Neutrophil (primary cell): Measurements from ENCODE around the gene EMX2.

Experiments
- H3K27ac ChIP-seq: fragments of 200-600 bp; sonication (generic); 2 replicates; pipeline ENCODE4 v1.5.1; 2016; ENCODE audit warnings: mild to moderate bottlenecking, moderate library complexity
- H3K27me3 ChIP-seq: fragments of 200-600 bp; sonication (generic); 2 replicates; pipeline ENCODE4 v1.6.0; 2016; ENCODE audit warnings: mild to moderate bottlenecking
- H3K36me3 ChIP-seq: fragments of 200-600 bp; sonication (generic); 2 replicates; pipeline ENCODE4 v1.5.1; 2017
- H3K4me1 ChIP-seq, 2 experiments: fragments of 200-600 bp in 1 of 2; sonication (generic) in 1 of 2; 1 replicate in 1 of 2; 2 replicates in 1 of 2; pipeline versions ENCODE4 v1.5.1 to v1.6.1; 2013 to 2016; ENCODE audit warnings: low read depth in 1 of 2, low read length in 1 of 2, mild to moderate bottlenecking in 1 of 2, moderate library complexity in 1 of 2; ENCODE audit not compliant: control insufficient read depth in 1 of 2, insufficient read depth in 1 of 2
- H3K4me3 ChIP-seq, 2 experiments: fragments of 200-600 bp in 1 of 2; sonication (generic) in 1 of 2; 1 replicate in 1 of 2; 2 replicates in 1 of 2; pipeline ENCODE4 v1.5.1; 2013 to 2016; ENCODE audit warnings: low read depth in 1 of 2, low read length in 1 of 2, mild to moderate bottlenecking in 1 of 2, moderate library complexity in 1 of 2
- H3K9me3 ChIP-seq: fragments of 200-600 bp; sonication (generic); 2 replicates; pipeline ENCODE4 v1.5.1; 2016
- TF ChIP-seq, protein P1 (sequence below): fragments of 200-600 bp; sonication (generic); IDR thresholded peaks from 2 replicates; pipeline ENCODE4 v1.5.1; 2016; ENCODE audit warnings: antibody characterized with exemption

Gene EMX2

GRCh38 chr10:117539903-117540639 is 2.5 kb upstream of the EMX2 start:
- Histone ChIP-seq H3K27ac (no peak overlapping the region), H3K4me1 (peaks cover 19 to 50% of the 10 kb centered on the region in 2 experiments), H3K4me3 (no peak overlapping the region), H3K27me3 (peaks cover 100% of the 10 kb centered on the region), H3K36me3 (no peaks in the 10 kb centered on the region), H3K9me3 (no peaks in the 10 kb centered on the region)
- TF ChIP-seq, protein P1, sequence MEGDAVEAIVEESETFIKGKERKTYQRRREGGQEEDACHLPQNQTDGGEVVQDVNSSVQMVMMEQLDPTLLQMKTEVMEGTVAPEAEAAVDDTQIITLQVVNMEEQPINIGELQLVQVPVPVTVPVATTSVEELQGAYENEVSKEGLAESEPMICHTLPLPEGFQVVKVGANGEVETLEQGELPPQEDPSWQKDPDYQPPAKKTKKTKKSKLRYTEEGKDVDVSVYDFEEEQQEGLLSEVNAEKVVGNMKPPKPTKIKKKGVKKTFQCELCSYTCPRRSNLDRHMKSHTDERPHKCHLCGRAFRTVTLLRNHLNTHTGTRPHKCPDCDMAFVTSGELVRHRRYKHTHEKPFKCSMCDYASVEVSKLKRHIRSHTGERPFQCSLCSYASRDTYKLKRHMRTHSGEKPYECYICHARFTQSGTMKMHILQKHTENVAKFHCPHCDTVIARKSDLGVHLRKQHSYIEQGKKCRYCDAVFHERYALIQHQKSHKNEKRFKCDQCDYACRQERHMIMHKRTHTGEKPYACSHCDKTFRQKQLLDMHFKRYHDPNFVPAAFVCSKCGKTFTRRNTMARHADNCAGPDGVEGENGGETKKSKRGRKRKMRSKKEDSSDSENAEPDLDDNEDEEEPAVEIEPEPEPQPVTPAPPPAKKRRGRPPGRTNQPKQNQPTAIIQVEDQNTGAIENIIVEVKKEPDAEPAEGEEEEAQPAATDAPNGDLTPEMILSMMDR, result no peak

DNA sequence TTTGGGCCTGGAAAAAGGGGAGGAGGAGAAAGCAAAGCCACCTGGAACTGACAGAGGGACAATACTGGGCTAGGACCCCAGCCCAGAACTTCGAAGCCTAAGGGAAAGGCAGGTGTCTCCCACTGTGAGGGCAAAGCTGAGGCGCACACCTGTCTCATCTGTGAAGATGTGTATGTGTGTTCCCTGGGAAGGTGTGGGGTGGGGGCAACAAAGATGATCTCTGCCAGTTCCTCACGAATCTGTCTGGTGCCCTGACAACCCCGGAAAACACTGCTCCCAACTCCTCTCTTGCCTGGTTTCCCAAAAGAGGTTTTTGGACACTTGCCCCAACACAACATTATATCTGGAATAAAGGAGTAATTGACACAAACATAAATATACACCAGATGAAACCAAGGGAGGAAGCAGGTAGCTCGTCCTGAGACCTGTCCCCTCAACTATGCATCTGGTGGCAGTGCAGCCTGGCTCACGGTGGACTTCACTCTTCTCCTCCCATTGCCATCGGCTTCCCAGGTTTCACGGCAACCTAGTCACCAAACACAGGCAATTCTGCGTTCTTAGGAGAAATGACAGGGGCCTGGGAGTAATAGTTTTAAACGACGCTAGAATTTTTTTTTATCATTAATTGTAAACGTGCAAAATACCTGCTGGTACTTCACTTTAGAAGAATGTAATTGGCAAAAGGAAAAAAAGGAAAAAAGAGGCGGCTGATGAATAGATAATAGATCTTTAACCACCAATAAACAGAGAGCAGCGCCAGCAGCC is 1.7 kb upstream of the EMX2 start:
- TF ChIP-seq, protein P1, result no peak
- no peaks in the 10 kb centered on the region for H3K9me3 ChIP-seq
- H3K4me1 ChIP-seq, result peaks cover 14 to 46% of the 10 kb centered on the region in 2 experiments
- H3K27me3 ChIP-seq, result peaks cover 100% of the 10 kb centered on the region
- no peaks in the 10 kb centered on the region for H3K36me3 ChIP-seq
- H3K27ac ChIP-seq, result no peak overlapping the region
- H3K4me3 ChIP-seq, result no peak overlapping the region

- Histone ChIP-seq H3K4me3 (no peak overlapping the region), H3K27me3 (peaks cover 100% of the 10 kb centered on the region), H3K9me3 (no peaks in the 10 kb centered on the region), H3K4me1 (peaks cover 14 to 40% of the 10 kb centered on the region in 2 experiments), H3K36me3 (no peaks in the 10 kb centered on the region), H3K27ac (no peak overlapping the region)
- TF ChIP-seq, protein P1, result no peak
These were observed 1.1 kb upstream of the EMX2 start for GRCh38 chr10:117541405-117541908.

DNA sequence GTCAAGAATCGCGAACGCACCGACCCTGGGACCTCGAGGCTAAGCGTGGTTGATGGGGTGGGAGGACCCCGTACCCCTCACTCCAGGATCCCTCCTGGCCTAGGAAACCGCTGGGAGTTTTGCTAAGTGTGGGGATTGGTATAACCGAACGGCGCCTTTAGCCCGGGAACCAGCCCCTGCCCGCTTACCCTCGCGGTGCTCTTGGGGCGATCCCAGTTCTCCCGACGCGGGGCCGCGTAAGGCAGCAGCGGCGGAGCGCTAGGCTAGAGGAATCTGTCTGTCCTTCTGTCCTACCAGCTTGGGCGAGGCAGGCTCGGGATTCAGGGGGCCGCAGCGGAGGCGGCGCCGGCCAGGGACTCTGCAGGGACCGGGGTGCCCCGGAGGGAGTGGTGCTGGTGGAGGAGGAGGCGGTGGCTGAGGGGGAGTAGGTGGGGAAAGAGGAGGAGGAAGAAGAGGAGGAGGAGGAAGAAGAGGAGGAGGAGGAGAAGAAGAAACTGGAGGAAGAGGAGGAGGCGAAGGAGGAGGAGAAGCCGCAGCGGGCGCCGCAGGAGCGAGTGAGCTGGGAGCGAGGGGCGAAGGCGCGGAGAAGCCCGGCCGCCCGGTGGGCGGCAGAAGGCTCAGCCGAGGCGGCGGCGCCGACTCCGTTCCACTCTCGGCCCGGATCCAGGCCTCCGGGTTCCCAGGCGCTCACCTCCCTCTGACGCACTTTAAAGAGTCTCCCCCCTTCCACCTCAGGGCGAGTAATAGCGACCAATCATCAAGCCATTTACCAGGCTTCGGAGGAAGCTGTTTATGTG is 439 bp upstream of the EMX2 start:
- peaks cover 100% of the 10 kb centered on the region for H3K27me3 ChIP-seq
- H3K4me3 ChIP-seq, result no peak overlapping the region

More for the DNA sequence above, 439 bp upstream of the EMX2 start:
- TF ChIP-seq, protein P1, result no peak
- peaks cover 14 to 33% of the 10 kb centered on the region in 2 experiments for H3K4me1 ChIP-seq
- no peak overlapping the region for H3K27ac ChIP-seq
- no peaks in the 10 kb centered on the region for H3K9me3 ChIP-seq
- H3K36me3 ChIP-seq, result no peaks in the 10 kb centered on the region
